Testis (tissue), 2 donors: ENCODE measurements around the gene PTPRN2.

ENCODE experiments used
- POLR2A ChIP-seq: fragments of 450-650 bp; IDR thresholded peaks from one replicate; pipeline ENCODE4 v1.6.1; 2017; ENCODE audit warnings: antibody characterized with exemption, mild to moderate bottlenecking, moderate library complexity
- TF ChIP-seq, protein P1 (sequence below), 3 experiments: fragments of 450-650 bp in 2 of 3; fragments of 200-600 bp in 1 of 3; sonication (generic) in 1 of 3; IDR thresholded peaks; one replicate each; pipeline ENCODE4 v1.5.1; 2016 to 2019; ENCODE audit warnings: antibody characterized with exemption in 3 of 3, mild to moderate bottlenecking in 2 of 3, moderate library complexity in 1 of 3

DNA sequence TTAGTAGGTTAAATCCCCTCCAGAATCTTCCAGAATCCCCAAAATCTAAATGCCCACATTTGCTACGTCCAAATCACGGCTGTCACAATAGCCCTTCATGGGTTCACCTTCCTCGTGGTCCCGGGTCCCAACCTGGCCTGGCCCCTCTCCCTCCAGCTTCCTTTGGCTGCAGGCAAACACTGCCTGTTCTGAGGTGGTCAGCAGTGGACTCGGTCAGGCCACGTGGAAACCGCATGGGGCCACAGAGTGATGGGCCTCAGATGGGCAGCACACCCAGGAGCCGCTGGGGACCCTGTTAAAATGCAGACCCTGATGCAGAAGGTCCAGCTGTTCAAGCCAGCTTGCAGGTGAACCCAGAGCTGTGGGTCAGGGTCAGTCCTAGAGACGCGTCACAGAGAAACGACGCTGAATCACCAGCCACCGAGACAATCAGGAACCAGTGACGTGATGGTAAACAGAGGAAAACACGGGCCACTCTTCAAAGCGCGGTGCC, 662.2 kb downstream of the PTPRN2 start:
- TF ChIP-seq, protein P1, sequence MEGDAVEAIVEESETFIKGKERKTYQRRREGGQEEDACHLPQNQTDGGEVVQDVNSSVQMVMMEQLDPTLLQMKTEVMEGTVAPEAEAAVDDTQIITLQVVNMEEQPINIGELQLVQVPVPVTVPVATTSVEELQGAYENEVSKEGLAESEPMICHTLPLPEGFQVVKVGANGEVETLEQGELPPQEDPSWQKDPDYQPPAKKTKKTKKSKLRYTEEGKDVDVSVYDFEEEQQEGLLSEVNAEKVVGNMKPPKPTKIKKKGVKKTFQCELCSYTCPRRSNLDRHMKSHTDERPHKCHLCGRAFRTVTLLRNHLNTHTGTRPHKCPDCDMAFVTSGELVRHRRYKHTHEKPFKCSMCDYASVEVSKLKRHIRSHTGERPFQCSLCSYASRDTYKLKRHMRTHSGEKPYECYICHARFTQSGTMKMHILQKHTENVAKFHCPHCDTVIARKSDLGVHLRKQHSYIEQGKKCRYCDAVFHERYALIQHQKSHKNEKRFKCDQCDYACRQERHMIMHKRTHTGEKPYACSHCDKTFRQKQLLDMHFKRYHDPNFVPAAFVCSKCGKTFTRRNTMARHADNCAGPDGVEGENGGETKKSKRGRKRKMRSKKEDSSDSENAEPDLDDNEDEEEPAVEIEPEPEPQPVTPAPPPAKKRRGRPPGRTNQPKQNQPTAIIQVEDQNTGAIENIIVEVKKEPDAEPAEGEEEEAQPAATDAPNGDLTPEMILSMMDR (IDR thresholded peaks at IDR 0.05): no peak
- TF ChIP-seq POLR2A: no peak
